Osteoblast (primary cell): ENCODE results near the gene JADE2. TPM values are rescaled to one million over a fixed set of nuclear protein-coding genes. Genes with fewer than 3 reads are reported as not detected.

Source experiments
- DNase-seq: peaks from one replicate; pipeline ENCODE4 v3.0.0; 2011; ENCODE audit warnings: low spot score, mixed read lengths; ENCODE audit not compliant: insufficient read length; ENCODE audit errors: missing footprints
- H2AFZ ChIP-seq: 2 replicates; pipeline ENCODE4 v1.6.0; 2011; ENCODE audit warnings: mild to moderate bottlenecking, low read length
- H3K27ac ChIP-seq: 2 replicates; pipeline ENCODE4 v1.5.1; 2011; ENCODE audit warnings: mild to moderate bottlenecking, low read depth, low read length, moderate library complexity
- H3K27me3 ChIP-seq: 2 replicates; pipeline ENCODE4 v1.6.0; 2012; ENCODE audit warnings: mild to moderate bottlenecking, control low read depth, inconsistent platforms, low read length, moderate library complexity; ENCODE audit not compliant: insufficient read depth
- H3K36me3 ChIP-seq: 2 replicates; pipeline ENCODE4 v1.5.1; 2011; ENCODE audit warnings: mild to moderate bottlenecking, low read length, control low read depth, moderate library complexity; ENCODE audit not compliant: insufficient read depth
- H3K4me1 ChIP-seq: 2 replicates; pipeline ENCODE4 v1.5.1; 2011; ENCODE audit warnings: mild to moderate bottlenecking, low read length, control low read depth, moderate library complexity; ENCODE audit not compliant: insufficient read depth
- H3K4me2 ChIP-seq: 2 replicates; pipeline ENCODE4 v1.6.0; 2011; ENCODE audit warnings: mild to moderate bottlenecking, low read length; ENCODE audit not compliant: insufficient read depth
- H3K4me3 ChIP-seq: fragments of 200-600 bp; sonication (generic); 3 replicates; pipeline ENCODE4 v1.5.1; 2012; ENCODE audit warnings: mild to moderate bottlenecking, low read length, inconsistent platforms; ENCODE audit not compliant: insufficient read depth
- H3K79me2 ChIP-seq: 2 replicates; pipeline ENCODE4 v1.6.0; 2012; ENCODE audit warnings: mild to moderate bottlenecking, low read length, control low read depth, inconsistent platforms; ENCODE audit not compliant: insufficient read depth
- H3K9me3 ChIP-seq: 2 replicates; pipeline ENCODE4 v1.5.1; 2011; ENCODE audit warnings: low read depth, low read length, control low read depth
- H4K20me1 ChIP-seq: 2 replicates; pipeline ENCODE4 v1.6.0; 2012; ENCODE audit warnings: mild to moderate bottlenecking, low read length, control low read depth; ENCODE audit not compliant: insufficient read depth
- CTCF ChIP-seq: IDR thresholded peaks from 2 replicates; pipeline ENCODE4 v1.5.1; 2011; ENCODE audit warnings: mild to moderate bottlenecking, low read depth, low read length, moderate library complexity; ENCODE audit errors: extremely low read depth
- total RNA-seq: library from RNA; depleted of rRNA; stranded (reverse); fragments of >200 nt; gene quantifications from 2 replicates; pipeline ENCODE4 v1.2.3, GENCODE V29; 2012

JADE2 gene
- total RNA-seq, 1 donor: 26.8 TPM

GRCh38 chr5:134569758-134570364 lies 44.4 kb downstream of the JADE2 start:
- Histone ChIP-seq H2AFZ (no peak overlapping the region), H3K4me2 (no peak overlapping the region), H3K4me1 (peaks cover 16% of the 10 kb centered on the region), H3K27me3 (no peaks in the 10 kb centered on the region), H3K9me3 (no peaks in the 10 kb centered on the region), H3K79me2 (peaks cover 41% of the 10 kb centered on the region), H3K27ac (peak overlapping the region; percentile 31), H3K4me3 (no peak overlapping the region), H3K36me3 (peaks cover 48% of the 10 kb centered on the region), H4K20me1 (peaks cover 3% of the 10 kb centered on the region)
- no peak for DNase-seq
- no peak for TF ChIP-seq CTCF

GRCh38 chr5:134570365-134570758 lies 44.9 kb downstream of the JADE2 start:
- no peak for TF ChIP-seq CTCF
- DNase-seq: peak; percentile 55
- Histone ChIP-seq H4K20me1 (peaks cover 3% of the 10 kb centered on the region), H3K27ac (peak overlapping the region; percentile 31), H3K4me1 (peaks cover 16% of the 10 kb centered on the region), H3K36me3 (peaks cover 50% of the 10 kb centered on the region), H3K9me3 (no peaks in the 10 kb centered on the region), H3K4me3 (no peak overlapping the region), H3K4me2 (no peak overlapping the region), H3K27me3 (no peaks in the 10 kb centered on the region), H3K79me2 (peaks cover 41% of the 10 kb centered on the region), H2AFZ (no peak overlapping the region)

- H3K4me3 ChIP-seq: no peak overlapping the region
- no peak overlapping the region for H2AFZ ChIP-seq
- H3K36me3 ChIP-seq: peaks cover 53% of the 10 kb centered on the region
- no peaks in the 10 kb centered on the region for H3K9me3 ChIP-seq
- H3K4me2 ChIP-seq: no peak overlapping the region
- peaks cover 41% of the 10 kb centered on the region for H3K79me2 ChIP-seq
- no peaks in the 10 kb centered on the region for H3K27me3 ChIP-seq
- DNase-seq: peak; percentile 73
- H4K20me1 ChIP-seq: peaks cover 3% of the 10 kb centered on the region
- no peak overlapping the region for H3K27ac ChIP-seq
- no peak for TF ChIP-seq CTCF
- H3K4me1 ChIP-seq: peaks cover 16% of the 10 kb centered on the region
Measured at GRCh38 chr5:134570886-134571285, 45.4 kb downstream of the JADE2 start.

GRCh38 chr5:134571693-134572405 lies 46.4 kb downstream of the JADE2 start:
- H3K27ac ChIP-seq: no peak overlapping the region
- H2AFZ ChIP-seq: no peak overlapping the region
- no peaks in the 10 kb centered on the region for H3K27me3 ChIP-seq
- H3K4me2 ChIP-seq: no peak overlapping the region
- H3K36me3 ChIP-seq: peaks cover 46% of the 10 kb centered on the region
- H3K4me1 ChIP-seq: peaks cover 20% of the 10 kb centered on the region
- peaks cover 44% of the 10 kb centered on the region for H3K79me2 ChIP-seq
- peak; percentile 36 for DNase-seq
- no peak overlapping the region for H3K4me3 ChIP-seq
- no peaks in the 10 kb centered on the region for H3K9me3 ChIP-seq
- H4K20me1 ChIP-seq: peaks cover 3% of the 10 kb centered on the region
- no peak for TF ChIP-seq CTCF
